ENCODE measurements around the gene CPLX1. TPM values are rescaled to one million over a fixed set of nuclear protein-coding genes. Genes with fewer than 3 reads are reported as not detected.

Gene CPLX1
- total RNA-seq = not detected

DNA sequence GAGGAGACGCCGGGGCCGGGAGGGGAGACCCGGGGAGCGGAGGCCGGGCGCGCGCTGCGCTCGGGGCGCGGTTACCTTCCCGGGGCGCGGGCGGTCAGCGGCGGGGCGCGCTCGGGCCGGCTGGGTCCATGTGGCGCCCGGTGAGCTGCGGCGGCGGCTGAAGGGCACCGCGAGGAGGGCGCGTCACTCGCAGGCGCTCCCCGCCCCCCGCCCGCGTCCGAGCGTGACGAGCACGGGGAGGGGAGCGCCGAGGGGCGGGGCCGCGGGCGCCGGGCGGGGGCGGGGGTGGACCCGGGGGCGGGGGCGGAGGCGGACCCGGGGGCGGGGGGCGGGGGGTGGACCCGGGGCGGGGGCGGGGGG lies at the start of gene CPLX1:
TSS of gene CPLX1 (minus strand) at position 159 of the 360 bp plus-strand sequence. CDS start 1,607 bp downstream, outside the sequence.
- ATAC-seq (no peak), DNase-seq (ENCODE audit: low spot score) (peak; percentile 58)
- H3K4me1 Mint-ChIP-seq (ENCODE audit: low read depth in 2 of 2) = peaks cover 5 to 6% of the 10 kb centered on the region in 2 donors
- no peaks in the 10 kb centered on the region for H3K9me3 Mint-ChIP-seq
- peaks cover 7% of the 10 kb centered on the region for H3K36me3 Mint-ChIP-seq
- no peak within 1 kb of the TSS for H3K4me3 Mint-ChIP-seq
- H3K27ac Mint-ChIP-seq = no peak within 1 kb of the TSS
- H3K27me3 Mint-ChIP-seq = peaks cover 21 to 23% of the 10 kb centered on the region in 2 donors

DNA sequence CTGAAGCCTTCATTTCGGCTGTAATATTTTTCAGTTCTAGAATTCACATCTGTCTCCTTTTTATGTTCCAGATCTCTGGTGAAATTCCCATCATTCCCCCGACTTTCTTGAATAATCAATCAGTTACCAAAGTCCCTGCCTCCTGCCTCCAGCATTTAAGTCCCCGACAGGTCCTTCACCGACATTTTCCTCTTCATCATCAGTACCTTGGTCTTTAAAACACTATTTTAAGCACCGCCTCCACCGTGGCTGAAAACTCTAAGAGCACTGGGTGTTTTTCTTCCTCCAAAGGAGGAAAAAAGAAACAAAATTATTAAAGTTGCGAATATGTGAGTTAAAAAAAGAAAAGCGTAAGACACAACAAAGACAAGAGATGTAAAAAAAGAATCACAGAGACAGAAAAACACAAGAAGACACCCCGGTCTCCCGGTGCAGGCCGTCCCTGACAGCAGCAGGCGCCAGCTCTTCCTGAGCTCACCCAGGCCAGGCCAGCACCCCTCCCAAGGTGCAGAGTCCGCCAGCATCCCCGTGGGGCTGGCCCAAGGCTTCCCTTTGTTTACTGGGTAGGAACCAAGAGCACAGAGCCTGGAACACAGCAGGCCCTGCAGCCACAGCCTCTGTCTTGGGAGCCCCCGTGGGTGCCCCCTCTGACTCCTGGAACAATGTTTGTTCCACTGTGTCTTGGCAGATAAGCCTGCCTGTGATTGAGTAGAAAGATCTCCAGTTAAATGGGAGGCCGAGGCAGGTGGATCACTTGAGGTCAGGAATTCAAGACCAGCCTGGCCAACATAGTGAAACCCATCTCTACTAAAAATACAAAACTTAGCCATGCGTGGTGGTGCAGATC lies 49.3 kb upstream of the CPLX1 start:
- H3K4me3 Mint-ChIP-seq = no peak overlapping the region
- peaks cover 26% of the 10 kb centered on the region for H3K36me3 Mint-ChIP-seq
- ATAC-seq (no peak), DNase-seq (ENCODE audit: low spot score) (no peak)
- no peaks in the 10 kb centered on the region for H3K9me3 Mint-ChIP-seq
- H3K4me1 Mint-ChIP-seq (ENCODE audit: low read depth in 2 of 2) = peaks cover 19% of the 10 kb centered on the region in 2 donors
- H3K27ac Mint-ChIP-seq = peak overlapping the region in 1 of 2 donors; percentile 5
- H3K27me3 Mint-ChIP-seq = no peaks in the 10 kb centered on the region

DNA sequence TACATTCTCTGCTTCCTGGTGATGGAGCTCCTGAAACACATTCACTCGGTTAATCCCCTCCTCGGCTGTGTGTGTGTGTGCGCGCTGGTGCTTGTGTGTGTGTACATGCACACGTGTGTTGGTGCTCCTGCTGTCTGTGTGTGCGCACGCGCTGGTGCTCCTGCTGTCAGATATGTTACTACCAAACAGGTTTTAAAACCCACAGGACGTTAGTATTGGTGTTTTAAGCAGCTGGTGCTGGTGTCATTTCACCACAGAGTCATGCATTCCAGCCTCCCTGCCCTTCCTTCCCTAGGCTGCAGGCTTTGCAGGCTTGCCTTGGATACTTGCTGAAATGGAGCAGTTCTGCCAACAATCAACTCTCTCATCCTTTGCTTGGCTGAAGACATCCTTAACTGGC lies 48.1 kb upstream of the CPLX1 start:
- DNase-seq (ENCODE audit: low spot score) (no peak), ATAC-seq (no peak)
- Mint-ChIP-seq H3K27ac (no peak overlapping the region), H3K4me1 (ENCODE audit: low read depth in 2 of 2) (peaks cover 8 to 12% of the 10 kb centered on the region in 2 donors), H3K36me3 (peaks cover 25% of the 10 kb centered on the region), H3K9me3 (no peaks in the 10 kb centered on the region), H3K4me3 (no peak overlapping the region), H3K27me3 (no peaks in the 10 kb centered on the region)

DNA sequence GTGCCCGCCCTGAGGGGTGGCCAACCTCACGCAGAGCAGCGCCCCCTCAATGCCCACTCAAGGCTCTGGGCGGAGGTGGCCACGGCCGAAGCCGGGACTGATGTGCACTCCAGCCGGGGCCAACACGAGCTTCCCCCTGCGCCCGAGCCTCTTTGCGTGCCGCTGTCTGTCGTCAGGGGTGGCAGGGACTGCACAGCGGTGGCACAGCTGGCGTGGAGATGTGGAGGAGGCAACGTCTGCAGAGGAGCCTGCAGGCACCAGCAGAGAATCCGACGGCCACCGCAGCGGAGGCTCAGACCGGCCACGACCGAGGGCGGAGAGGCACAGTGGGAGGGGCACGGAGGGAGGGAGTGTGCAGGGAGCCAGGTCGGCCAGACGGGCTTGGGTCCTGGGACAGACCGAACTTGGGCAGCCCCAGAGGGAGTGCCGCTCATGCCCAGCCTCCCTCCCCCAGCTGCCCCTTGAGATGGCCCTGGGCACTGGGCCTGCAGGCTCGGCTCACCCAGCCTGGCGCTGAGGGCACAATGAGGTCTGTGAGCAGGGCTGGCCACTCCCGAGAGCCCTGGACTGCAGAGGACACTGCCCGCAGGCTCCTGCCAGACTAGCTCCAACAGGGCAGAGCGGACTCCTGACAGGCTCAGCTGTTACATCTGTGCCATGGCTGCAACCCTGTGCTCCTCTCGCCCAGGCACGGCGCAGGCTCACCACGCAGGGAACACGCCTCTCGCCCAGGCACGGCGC lies 46.5 kb upstream of the CPLX1 start:
- DNase-seq (ENCODE audit: low spot score) = no peak
- ATAC-seq = peak in 1 of 2 donors; percentile 41
- Mint-ChIP-seq H3K27me3 (no peaks in the 10 kb centered on the region), H3K4me1 (ENCODE audit: low read depth in 2 of 2) (peaks cover 0 to 7% of the 10 kb centered on the region in 2 donors), H3K9me3 (no peaks in the 10 kb centered on the region), H3K27ac (no peak overlapping the region), H3K4me3 (no peak overlapping the region), H3K36me3 (peaks cover 25% of the 10 kb centered on the region)

DNA sequence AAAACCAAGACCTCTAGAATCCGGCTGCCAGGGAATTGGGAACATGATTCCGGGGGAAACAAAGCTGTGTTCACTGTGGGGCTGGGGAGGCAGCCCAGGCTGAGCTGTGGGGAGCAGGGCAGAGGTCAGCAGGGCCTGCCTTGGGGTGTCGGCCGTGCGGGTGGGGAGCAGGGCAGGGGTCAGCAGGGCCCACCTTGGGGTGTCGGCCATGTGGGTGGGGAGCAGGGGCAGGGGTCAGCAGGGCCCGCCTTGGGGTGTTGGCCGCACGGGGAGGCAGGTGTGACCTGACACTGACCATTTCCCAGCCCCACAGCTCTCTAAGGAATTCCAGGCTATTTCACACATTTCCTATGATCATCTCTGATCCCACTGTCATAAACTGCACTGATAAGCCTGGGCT lies 45.6 kb upstream of the CPLX1 start:
- ATAC-seq (no peak), DNase-seq (ENCODE audit: low spot score) (no peak)
- Mint-ChIP-seq H3K27me3 (no peaks in the 10 kb centered on the region), H3K27ac (no peak overlapping the region), H3K9me3 (no peaks in the 10 kb centered on the region), H3K4me3 (no peak overlapping the region), H3K36me3 (peaks cover 25% of the 10 kb centered on the region), H3K4me1 (ENCODE audit: low read depth in 2 of 2) (peaks cover 0 to 7% of the 10 kb centered on the region in 2 donors)

DNA sequence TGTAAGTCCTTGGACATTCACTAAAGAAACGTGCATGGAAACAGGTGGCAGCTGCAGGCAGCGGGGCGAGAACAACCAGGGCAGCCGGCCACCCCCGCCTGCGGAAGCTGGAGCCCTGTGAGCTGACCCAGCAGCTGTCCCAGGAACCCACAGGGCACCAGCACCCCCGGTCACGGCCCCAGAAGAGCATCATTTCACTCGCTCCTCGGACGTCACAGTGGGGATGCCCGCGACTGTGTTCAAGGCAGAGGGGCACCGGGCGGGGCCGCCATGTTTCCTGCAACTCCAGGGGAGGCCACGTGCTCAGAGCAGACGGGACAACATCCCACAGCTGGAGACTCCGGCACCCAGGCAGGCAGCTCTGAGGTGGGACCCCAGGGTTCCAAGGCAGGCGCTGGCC lies 45.0 kb upstream of the CPLX1 start:
- Mint-ChIP-seq H3K36me3 (peaks cover 25% of the 10 kb centered on the region), H3K27me3 (no peaks in the 10 kb centered on the region), H3K4me3 (no peak overlapping the region), H3K9me3 (no peaks in the 10 kb centered on the region), H3K4me1 (ENCODE audit: low read depth in 2 of 2) (peaks cover 0 to 7% of the 10 kb centered on the region in 2 donors), H3K27ac (no peak overlapping the region)
- DNase-seq (ENCODE audit: low spot score) (no peak), ATAC-seq (no peak)

DNA sequence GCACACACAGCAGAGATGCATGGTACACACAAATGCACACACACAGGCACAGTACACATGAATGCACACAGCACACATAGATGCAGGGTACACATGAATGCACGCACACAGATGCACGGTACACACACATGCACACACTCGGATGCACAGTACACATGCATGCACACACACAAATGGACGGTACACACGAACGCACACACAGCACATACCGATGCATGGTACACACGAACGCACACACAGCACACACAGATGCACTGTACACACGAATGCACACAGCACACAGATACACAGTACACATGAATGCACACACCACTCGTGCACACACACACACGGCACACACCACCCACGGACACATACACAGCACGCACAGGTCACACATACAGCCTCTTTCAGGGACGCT lies 43.8 kb upstream of the CPLX1 start:
- H3K36me3 Mint-ChIP-seq = peaks cover 20% of the 10 kb centered on the region
- H3K27ac Mint-ChIP-seq = no peak overlapping the region
- no peak overlapping the region for H3K4me3 Mint-ChIP-seq
- no peaks in the 10 kb centered on the region for H3K27me3 Mint-ChIP-seq
- H3K9me3 Mint-ChIP-seq = no peaks in the 10 kb centered on the region
- ATAC-seq (no peak), DNase-seq (ENCODE audit: low spot score) (no peak)
- H3K4me1 Mint-ChIP-seq (ENCODE audit: low read depth in 2 of 2) = peaks cover 0 to 6% of the 10 kb centered on the region in 2 donors

DNA sequence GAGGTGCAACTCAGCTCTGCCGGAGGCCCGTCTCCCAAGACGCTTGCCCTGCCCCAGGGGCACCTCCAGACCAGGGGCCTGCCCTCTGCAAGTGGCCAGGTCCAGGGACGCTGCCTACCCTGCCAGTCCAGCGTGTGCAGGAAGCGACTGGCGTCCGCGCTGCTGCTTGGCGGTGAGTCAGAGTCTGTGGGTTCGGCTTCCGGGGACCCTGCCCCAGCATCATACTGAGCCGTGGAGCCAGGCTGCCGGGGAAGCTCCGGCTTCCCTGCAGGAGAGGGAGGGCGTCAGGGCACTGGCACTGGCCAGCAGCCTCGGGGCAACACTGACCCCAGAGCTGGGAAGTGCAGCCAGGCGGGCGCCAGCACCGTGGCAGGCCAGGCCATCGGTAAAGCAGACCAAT lies 42.5 kb upstream of the CPLX1 start:
- no peaks in the 10 kb centered on the region for H3K27me3 Mint-ChIP-seq
- H3K9me3 Mint-ChIP-seq = no peaks in the 10 kb centered on the region
- no peak for ATAC-seq
- H3K4me1 Mint-ChIP-seq (ENCODE audit: low read depth in 2 of 2) = peaks cover 0 to 4% of the 10 kb centered on the region in 2 donors
- H3K27ac Mint-ChIP-seq = no peak overlapping the region
- no peak for DNase-seq (ENCODE audit: low spot score)
- H3K4me3 Mint-ChIP-seq = no peak overlapping the region
- H3K36me3 Mint-ChIP-seq = peaks cover 10% of the 10 kb centered on the region

DNA sequence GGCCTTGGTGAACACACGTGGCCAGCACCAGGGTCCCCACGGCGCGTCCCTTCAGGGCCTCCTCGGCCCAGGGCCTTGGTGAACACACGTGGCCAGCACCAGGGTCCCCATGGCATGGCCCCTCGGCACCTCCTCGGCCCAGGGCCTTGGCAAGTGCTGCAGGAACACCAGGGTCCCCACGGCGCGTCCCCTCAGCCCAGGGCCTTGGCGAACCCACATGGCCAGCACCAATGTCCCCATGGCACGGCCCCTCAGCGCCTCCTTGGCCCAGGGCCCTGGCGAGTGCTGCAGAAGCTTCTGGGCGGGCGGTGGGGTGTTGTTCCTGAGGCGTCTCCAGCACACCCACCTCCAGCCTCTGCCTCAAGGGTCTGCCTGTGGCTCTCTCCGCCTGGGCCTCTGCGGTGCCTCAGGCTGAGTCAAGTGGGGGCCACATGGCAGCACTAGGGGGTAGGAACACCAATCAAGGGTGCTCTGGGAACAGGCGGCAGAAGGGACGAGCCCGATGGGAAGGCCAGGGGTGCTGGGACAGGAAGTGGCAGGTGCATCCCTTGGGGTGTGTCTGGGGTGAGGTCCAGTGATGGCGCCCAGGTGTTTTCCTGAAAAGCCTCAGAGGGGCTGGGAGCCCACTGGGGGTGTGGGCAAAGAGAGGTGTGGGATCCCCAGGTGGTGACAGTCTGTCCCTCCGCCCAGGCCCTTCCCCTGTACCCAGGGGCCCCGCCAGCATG lies 41.8 kb upstream of the CPLX1 start:
- DNase-seq (ENCODE audit: low spot score) (no peak), ATAC-seq (no peak)
- Mint-ChIP-seq H3K4me1 (ENCODE audit: low read depth in 2 of 2) (peaks cover 0 to 4% of the 10 kb centered on the region in 2 donors), H3K9me3 (no peaks in the 10 kb centered on the region), H3K27ac (no peak overlapping the region), H3K36me3 (peaks cover 14% of the 10 kb centered on the region), H3K4me3 (no peak overlapping the region), H3K27me3 (no peaks in the 10 kb centered on the region)

DNA sequence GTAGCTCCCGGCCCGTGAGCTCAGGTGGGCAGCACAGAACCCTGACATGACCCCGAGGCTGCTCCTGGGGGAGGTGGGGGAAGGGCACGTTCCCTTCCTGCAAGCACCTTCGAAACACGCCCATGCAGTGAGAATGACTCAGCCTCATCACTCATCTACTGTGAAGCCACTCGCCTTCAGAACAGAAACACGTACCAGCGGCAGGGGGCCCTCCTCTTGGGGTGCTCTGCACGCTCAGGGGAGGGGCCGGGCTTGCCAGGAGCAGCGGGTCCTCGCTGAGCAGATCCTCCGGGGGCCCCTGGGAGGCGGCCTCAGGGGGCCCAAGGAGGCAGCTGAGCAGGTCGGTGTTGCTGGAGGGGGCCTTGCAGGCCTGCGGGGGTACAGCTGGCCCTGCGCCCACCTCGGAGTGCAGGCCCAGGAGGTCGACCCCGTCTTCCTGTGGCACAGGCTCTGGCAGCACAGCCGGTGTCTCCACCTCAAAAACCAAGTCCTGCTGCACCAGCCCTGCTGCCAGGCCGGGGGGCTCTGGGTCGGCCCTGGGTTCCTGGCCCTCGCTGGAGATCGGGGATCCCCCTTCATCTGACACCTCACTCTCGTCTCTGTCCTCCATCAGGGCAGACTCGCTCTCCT lies 40.9 kb upstream of the CPLX1 start:
- Mint-ChIP-seq H3K27ac (no peak overlapping the region), H3K4me3 (no peak overlapping the region), H3K27me3 (no peaks in the 10 kb centered on the region), H3K36me3 (peaks cover 15% of the 10 kb centered on the region), H3K4me1 (ENCODE audit: low read depth in 2 of 2) (peaks cover 0 to 4% of the 10 kb centered on the region in 2 donors), H3K9me3 (no peaks in the 10 kb centered on the region)
- DNase-seq (ENCODE audit: low spot score) (no peak), ATAC-seq (peak in 1 of 2 donors; percentile 17)

DNA sequence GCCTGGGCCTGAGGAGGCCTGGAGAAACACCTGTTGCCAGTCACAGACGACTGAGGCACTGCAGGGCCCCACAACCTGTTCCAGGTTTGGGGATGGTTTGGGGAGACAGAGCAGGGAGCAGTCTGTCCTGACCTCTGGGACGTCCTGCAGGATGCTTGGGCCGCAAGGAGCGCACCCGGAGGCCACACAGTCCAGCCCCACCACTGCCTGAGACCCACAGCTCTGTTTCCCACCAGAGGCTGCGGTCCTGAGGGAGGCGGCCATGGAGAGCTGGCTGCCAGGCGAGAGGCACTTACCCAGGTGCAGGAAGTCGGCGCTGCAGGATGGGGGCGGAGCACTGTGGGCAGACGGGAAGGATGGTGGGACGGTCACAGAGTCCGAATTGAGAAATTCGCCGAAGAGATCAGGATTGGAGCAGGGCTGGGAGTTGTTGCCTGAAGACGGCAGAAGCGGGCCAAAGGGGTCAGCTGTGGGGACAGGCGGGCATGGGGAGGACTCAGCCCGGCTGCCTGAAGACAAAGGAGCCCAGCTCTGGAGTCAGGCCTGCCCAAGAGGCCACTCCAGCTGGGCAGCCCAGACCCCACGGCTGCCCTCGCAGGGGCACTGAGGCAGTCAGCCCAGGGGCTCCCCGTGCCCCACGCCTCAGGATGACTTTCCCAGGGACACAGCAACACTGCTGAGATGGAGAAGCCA lies 40.3 kb upstream of the CPLX1 start:
- DNase-seq (ENCODE audit: low spot score) = no peak
- H3K27ac Mint-ChIP-seq = no peak overlapping the region
- H3K36me3 Mint-ChIP-seq = peaks cover 20% of the 10 kb centered on the region
- H3K27me3 Mint-ChIP-seq = no peaks in the 10 kb centered on the region
- H3K9me3 Mint-ChIP-seq = no peaks in the 10 kb centered on the region
- ATAC-seq = no peak
- peaks cover 0 to 4% of the 10 kb centered on the region in 2 donors for H3K4me1 Mint-ChIP-seq (ENCODE audit: low read depth in 2 of 2)
- no peak overlapping the region for H3K4me3 Mint-ChIP-seq

DNA sequence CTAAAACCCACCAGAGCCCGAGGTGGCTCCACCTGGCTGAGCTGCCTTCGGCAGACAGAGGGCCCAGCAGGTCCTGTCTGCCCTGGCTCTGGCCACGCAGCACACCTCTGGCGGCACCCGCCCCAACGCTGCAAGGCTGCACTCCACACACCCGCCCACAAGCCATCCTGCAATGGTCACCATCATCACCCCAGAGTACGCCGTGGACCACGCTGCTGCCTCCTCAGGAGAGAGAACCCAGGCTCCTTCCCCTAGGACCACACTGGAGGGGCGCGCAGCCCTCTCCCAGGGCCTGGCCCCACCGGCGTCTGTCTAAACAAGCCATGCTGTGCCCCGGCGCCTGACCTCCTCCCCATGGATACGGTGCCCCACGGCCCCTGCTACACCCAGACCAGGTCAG lies 39.6 kb upstream of the CPLX1 start:
- H3K36me3 Mint-ChIP-seq = peaks cover 25% of the 10 kb centered on the region
- no peak overlapping the region for H3K27ac Mint-ChIP-seq
- no peaks in the 10 kb centered on the region for H3K27me3 Mint-ChIP-seq
- H3K4me3 Mint-ChIP-seq = no peak overlapping the region
- H3K4me1 Mint-ChIP-seq (ENCODE audit: low read depth in 2 of 2) = peaks cover 0 to 4% of the 10 kb centered on the region in 2 donors
- ATAC-seq = peak in 1 of 2 donors; percentile 5
- DNase-seq (ENCODE audit: low spot score) = peak; percentile 13
- H3K9me3 Mint-ChIP-seq = no peaks in the 10 kb centered on the region

DNA sequence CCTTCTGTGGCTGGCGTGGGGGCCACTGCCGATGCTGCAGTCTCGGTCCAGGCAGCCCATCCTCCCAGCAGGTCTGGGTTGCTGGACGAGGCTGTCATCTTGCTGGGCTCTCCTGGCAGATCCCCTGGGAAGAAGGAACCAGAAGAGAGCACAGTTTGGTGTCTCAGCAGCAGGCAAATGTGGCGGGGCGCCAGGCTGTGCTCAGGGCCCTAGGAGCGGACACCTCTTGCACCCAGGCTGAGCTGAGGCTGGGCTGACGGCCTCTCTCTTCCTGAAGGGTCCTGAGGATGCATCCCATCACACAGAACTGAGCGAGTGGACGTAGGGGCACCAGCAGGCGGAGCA lies 39.2 kb upstream of the CPLX1 start:
- no peaks in the 10 kb centered on the region for H3K9me3 Mint-ChIP-seq
- H3K4me1 Mint-ChIP-seq (ENCODE audit: low read depth in 2 of 2) = peaks cover 0 to 4% of the 10 kb centered on the region in 2 donors
- peaks cover 29% of the 10 kb centered on the region for H3K36me3 Mint-ChIP-seq
- H3K27me3 Mint-ChIP-seq = no peaks in the 10 kb centered on the region
- H3K27ac Mint-ChIP-seq = no peak overlapping the region
- ATAC-seq (no peak), DNase-seq (ENCODE audit: low spot score) (no peak)
- H3K4me3 Mint-ChIP-seq = no peak overlapping the region
